IPS DF 4.7 (cell line): ENCODE results near the gene MAP3K4.

ENCODE experiments used
- DNase-seq: peaks from one replicate; pipeline ENCODE4 v3.0.0-alpha.2; 2013; ENCODE audit warnings: low spot score; ENCODE audit errors: extremely low read depth

MAP3K4 gene

GRCh38 chr6:161079566-161080262, 88.1 kb downstream of the MAP3K4 start:
- no peak for DNase-seq

GRCh38 chr6:161080263-161080970, 88.8 kb downstream of the MAP3K4 start:
- DNase-seq, result no peak

- no peak for DNase-seq
Observed at GRCh38 chr6:161082215-161082614, 90.6 kb downstream of the MAP3K4 start.

DNA sequence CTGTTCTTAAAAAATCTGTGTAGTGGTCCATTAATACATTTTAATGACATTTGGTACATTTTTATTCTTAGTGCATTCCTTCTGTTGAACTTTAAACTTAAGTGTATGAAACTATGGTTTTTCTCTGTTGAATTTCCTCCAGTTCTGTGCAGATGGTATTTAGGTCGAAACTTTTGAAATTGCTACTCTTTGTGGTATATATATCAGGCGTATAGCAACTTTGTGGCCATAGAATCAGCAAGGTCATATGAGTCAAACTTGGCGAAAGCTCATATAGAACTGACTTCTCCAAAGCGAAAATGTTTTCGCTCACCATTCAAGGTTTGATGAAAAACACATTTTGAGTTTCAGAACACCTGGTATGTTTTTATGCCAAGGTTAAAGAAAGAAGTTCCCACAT, 93.7 kb downstream of the MAP3K4 start:
- DNase-seq, result no peak

DNA sequence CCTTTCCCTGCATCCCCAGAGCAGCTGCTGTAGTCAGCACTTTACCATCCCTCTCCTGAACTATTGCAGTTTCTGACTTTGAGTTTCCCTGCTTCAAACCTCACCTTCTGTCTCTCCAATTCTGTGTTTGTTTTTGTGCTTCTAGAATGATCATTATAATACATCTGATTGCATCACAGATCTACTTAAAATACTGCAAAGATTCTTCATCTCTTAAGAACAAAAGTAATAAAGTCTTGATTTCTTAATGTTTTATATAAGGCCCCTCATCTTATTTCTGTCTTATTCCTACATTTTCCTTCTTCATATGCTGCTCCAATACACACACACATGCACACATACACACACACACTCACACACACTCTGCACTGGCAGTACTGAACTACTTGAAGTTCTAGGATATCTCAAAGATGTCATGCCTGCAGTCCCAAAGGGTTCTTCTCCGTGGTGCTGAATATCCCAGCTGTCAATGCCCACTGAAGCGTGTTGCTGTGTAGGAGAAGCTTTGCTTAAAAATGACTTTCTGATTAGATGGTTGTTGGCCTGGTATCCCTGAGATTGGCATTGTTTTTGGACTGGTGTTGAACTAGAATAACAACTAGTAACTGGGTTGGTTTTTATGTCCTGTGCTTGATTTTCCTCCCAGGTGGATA, 97.2 kb downstream of the MAP3K4 start:
- no peak for DNase-seq

DNA sequence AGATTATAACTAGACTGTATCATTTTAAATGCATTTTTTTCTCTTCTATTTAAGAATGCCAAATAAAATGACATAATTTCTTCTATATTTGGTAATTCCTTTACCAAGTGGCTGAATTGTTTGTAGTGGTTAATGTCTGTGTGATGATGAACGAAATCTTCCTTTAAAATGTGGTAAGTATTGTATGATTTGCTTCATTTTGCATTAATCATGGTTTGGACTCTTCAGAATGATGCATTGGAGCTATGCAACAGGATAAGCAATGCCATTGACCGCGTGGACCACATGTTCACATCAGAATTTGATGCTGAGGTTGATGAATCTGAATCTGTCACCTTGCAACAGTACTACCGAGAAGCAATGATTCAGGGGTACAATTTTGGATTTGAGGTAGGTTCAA, 99.6 kb downstream of the MAP3K4 start:
- no peak for DNase-seq

GRCh38 chr6:161091972-161092701, 100.6 kb downstream of the MAP3K4 start:
- DNase-seq, result no peak

- no peak for DNase-seq
Observed at GRCh38 chr6:161094955-161095354, 103.4 kb downstream of the MAP3K4 start.

GRCh38 chr6:161095916-161096315, 104.3 kb downstream of the MAP3K4 start:
- no peak for DNase-seq

GRCh38 chr6:161100072-161100471, 108.5 kb downstream of the MAP3K4 start:
- no peak for DNase-seq

DNA sequence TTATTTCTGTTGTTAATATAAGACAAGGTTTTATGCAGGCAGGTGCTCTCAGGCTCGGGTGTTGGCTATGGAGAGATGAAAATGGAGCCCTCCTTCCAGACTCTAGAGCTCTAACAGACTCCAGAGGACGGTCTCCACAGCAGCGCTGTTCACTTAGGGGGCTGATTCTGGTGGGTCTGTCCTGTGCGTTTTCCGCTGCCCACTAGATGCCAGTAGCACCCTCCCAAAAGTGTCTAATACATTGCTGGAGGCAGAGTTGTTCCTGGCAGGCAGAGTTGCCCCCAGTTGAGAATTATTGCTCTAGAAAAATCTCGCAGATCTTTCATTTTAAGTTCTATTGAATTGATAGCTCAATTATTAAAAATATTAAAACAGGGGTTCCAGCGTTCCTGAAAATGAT, 109.9 kb downstream of the MAP3K4 start:
- no peak for DNase-seq

DNA sequence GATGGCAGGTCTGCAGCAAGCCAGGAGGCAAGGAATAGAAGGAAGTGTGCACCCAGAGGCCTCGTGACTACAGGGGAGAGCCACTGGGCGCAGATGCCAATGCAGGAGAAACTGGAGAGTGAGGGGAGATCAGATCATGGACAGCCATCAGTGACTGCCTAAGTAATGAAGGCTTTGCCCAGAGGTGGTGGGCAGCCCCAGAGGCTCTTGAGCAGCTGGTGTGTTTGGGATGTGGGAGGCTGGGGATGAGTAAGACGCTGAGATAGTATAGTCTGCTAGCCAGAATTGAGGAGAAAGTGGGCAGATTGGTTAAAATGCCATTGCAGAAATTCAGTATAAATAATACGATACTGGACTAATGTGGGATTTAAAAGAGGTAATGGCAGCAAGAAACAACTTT, 111.9 kb downstream of the MAP3K4 start:
- DNase-seq, result no peak

DNA sequence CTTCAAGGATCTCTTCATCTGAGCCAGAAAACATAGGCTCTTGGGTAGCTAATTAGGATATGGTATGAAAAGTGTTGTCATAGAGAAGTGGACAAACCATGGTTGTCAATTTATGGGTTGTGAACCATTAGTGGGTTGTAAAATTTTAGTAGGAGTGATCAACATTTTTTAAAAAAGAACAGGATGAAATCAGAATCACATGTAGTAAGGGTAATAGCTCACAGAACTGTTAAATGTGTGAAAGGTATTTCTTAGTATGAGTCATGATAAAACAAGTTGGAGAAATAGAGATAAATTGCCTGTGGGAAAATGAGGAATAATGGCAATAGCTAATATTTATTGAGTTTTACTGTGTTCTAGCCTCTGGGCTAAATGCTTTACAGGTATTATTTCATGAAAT, 113.4 kb downstream of the MAP3K4 start:
- DNase-seq, result no peak

DNA sequence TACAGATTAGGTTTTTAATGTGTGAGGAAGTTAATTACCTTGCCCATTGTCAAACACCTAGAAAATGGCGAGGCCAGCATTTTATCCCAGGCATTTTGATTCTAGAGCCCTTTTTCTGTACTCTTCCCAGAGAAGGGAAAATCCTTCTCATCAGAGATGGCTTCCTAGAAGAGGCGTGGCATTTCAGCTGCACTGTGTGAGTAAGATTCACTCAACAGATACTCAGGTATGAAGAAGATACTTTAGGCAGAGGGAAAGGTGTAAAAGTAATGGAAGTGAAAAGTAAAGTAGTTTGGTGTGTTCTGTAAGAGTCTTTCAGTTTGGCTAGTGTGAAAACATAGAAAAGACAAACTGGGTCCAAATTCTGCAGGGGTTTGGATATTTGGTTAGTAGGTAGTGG, 113.8 kb downstream of the MAP3K4 start:
- DNase-seq, result no peak

DNA sequence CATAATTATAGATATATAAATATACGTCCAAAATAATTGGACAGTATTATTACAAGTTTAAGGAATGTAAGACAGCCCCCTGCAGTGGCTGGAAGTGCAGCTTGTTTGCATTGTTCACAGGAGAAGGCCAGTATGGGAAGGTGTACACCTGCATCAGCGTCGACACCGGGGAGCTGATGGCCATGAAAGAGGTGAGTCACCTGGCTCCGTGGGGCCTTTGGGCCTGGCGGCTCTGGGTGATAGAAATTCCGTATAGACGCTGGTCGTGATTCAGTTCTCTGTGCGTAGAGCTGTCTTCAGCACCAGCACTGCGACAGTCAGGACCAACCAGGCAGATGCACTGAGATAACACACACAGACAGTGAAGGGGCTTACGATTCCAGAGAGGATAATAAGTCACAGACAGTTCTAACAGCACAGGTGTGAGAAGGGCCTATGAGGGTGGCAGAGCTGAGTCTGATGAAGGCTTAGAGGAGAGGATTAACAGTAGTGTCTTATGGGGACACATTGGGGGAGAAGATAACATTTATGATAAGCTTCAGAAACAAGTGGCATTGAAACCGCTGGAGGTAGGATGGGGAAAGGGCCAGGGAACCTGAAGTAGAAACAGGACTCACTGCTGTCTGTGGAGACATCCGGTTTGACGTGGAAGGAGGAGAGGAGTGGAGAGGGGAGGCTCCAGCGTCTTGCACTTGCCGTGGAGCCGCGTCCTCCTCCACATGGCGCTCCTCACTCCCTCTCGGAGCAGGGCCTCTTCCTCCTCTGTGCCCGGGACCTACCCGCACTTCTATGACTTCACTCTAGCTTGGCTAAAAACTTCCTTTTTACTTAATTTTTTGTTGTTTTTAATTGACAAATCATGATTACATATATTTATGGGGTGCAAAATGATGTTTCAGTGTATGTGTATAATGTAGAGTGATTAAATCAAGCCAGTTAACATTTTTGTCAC, 116.5 kb downstream of the MAP3K4 start:
- no peak for DNase-seq

GRCh38 chr6:161108916-161109315, 117.3 kb downstream of the MAP3K4 start:
- DNase-seq, result no peak

DNA sequence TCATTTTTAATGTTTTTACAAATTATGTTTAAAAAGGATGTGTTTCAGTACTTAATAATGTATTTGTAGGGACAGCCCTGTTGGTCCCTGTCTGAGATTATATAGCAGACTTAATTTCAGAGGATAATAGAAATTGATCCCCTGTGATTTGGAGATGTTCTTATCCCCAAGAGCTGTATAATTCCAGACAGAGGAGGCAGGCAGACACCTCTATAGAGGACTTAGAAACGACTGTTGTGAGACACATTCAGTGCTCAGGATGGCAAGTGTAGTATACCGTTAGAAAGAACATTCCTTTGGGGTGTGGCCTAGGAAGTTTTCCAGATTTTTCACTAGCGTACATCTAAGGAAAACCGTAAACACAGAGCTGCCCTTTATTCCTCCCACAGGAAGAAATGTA, 117.8 kb downstream of the MAP3K4 start:
- DNase-seq, result no peak

DNA sequence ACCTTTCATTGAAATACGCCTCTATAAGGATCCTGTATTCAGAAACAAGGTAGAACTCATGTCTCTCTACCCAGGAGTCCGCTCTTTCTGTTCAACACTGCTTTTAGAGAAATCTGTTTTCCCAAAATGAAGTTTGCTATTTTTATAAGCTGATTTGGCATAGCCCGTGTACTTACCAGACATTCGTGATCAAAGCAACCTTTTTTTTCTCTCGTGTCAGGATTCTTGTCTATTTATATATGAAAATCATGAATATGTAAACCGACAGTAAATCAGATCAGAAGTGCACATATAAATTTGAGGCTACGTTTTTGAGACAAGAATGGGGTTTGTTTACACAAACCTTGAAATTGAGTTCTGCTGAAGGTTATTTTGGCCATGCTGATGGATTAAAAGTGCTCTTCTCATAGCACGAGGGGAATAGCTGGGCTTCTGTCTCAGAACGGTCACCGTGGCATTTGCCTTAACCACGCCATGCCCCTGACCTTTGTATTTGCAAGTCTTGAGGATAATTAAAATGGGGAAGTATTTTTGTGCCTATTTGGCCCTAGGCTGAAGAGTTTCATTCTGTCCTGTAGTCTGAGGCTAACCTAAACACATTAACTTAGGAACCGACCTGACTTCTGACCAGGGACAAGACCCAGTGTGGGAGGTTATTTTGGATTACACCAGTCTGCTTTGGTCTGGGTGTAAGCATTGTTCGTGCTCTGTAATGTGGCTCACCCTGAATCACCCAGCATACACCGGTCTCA, 118.6 kb downstream of the MAP3K4 start:
- no peak for DNase-seq

GRCh38 chr6:161111261-161111660, 119.7 kb downstream of the MAP3K4 start:
- DNase-seq, result no peak

GRCh38 chr6:161115468-161115867, 123.9 kb downstream of the MAP3K4 start:
- DNase-seq, result no peak
